HCT116 (cell line): Measurements from ENCODE around the gene TNPO2. TPM values are rescaled to one million over a fixed set of nuclear protein-coding genes. Genes with fewer than 3 reads are reported as not detected.

Source experiments
- ATAC-seq: fragments of 200-7000 bp; cut with Tn5 transposase; 2 replicates; pipeline ENCODE4 v1.9.1; 2020; ENCODE audit warnings: mild to moderate bottlenecking, moderate library complexity
- BruUV-seq: library from RNA; stranded (reverse); fragments of 400-500 nt; replicated peaks from 2 replicates; lab custom pipeline; 2021; lab: Mats Ljungman, UMichigan
- CTCF ChIA-PET: fragments of 300-600 bp; sonication (Branson Sonifier 250); formaldehyde crosslinking; loops from one replicate; lab custom pipeline; 2021; ENCODE audit warnings: antibody characterized with exemption; lab: Charles Lee
- POLR2A ChIA-PET: fragments of 300-600, 350-600 bp; sonication (Branson Sonifier 250); formaldehyde crosslinking; loops from one replicate; lab custom pipeline; 2021; ENCODE audit warnings: antibody characterized with exemption; lab: Charles Lee
- RAD21 ChIA-PET, 2 experiments: fragments of 300-600 bp; sonication (Branson Sonifier 250); formaldehyde crosslinking; loops; one replicate each; lab custom pipeline; 2023; ENCODE audit warnings: low total read pairs in 2 of 2; ENCODE audit not compliant: uncharacterized antibody in 2 of 2, unreplicated experiment in 2 of 2, low non-redundant PET in 1 of 2; lab: Charles Lee
- DNase-seq: peaks from one replicate; pipeline ENCODE4 v3.0.0-alpha.2; 2010; ENCODE audit warnings: low read depth, low spot score
- H2AFZ ChIP-seq: fragments of 200-600 bp; shearing (Covaris generic), sonication (generic); 2 replicates; pipeline ENCODE4 v1.6.1; 2017; ENCODE audit warnings: low read depth, mixed run types, mixed read lengths, antibody characterized with exemption, low read length; ENCODE audit not compliant: poor library complexity, severe bottlenecking
- H3K27ac ChIP-seq: 2 replicates; pipeline ENCODE4 v1.5.1; 2012; ENCODE audit warnings: low read depth, low read length
- H3K27me3 ChIP-seq: fragments of 200-600 bp; sonication (generic); 2 replicates; pipeline ENCODE4 v1.6.1; 2016; ENCODE audit warnings: mixed run types, low read length, mixed read lengths; ENCODE audit not compliant: insufficient read depth
- H3K36me3 ChIP-seq, 2 experiments: fragments of 200-500 bp in 1 of 2; fragments of 200-600 bp in 1 of 2; sonication (Bioruptor generic) in 1 of 2; sonication (generic) in 1 of 2; 2 replicates each; pipeline versions ENCODE4 v1.5.1 to v1.6.1; 2014 to 2016; ENCODE audit warnings: low read length in 2 of 2, inconsistent platforms in 1 of 2, mixed read lengths in 1 of 2, mixed run types in 1 of 2; ENCODE audit not compliant: insufficient read depth in 2 of 2, control insufficient read depth in 1 of 2
- H3K4me1 ChIP-seq, 2 experiments: fragments of 200-600 bp in 1 of 2; sonication (generic) in 1 of 2; 2 replicates each; pipeline versions ENCODE4 v1.5.1 to v1.6.1; 2012 to 2017; ENCODE audit warnings: low read length in 2 of 2, inconsistent platforms in 1 of 2, mild to moderate bottlenecking in 1 of 2, mixed read lengths in 1 of 2, mixed run types in 1 of 2, moderate library complexity in 1 of 2; ENCODE audit not compliant: insufficient read depth in 2 of 2, control insufficient read depth in 1 of 2
- H3K4me2 ChIP-seq: fragments of 200-600 bp; sonication (generic); 2 replicates; pipeline ENCODE4 v1.6.1; 2017; ENCODE audit warnings: mixed run types, low read length, mixed read lengths
- H3K4me3 ChIP-seq, 2 experiments: fragments of 200-600 bp in 1 of 2; sonication (generic) in 1 of 2; replicated peaks in 1 of 2; 2 replicates each; pipeline ENCODE4 v1.5.1; 2011 to 2016; ENCODE audit warnings: low read length in 2 of 2, control low read depth in 1 of 2, low read depth in 1 of 2, mild to moderate bottlenecking in 1 of 2, mixed read lengths in 1 of 2, mixed run types in 1 of 2
- H3K79me2 ChIP-seq: fragments of 200-600 bp; sonication (generic); 2 replicates; pipeline ENCODE4 v1.6.1; 2017; ENCODE audit warnings: mild to moderate bottlenecking, mixed run types, low read length, moderate library complexity, mixed read lengths; ENCODE audit not compliant: insufficient read depth
- H3K9ac ChIP-seq: fragments of 200-600 bp; sonication (generic); 2 replicates; pipeline ENCODE4 v1.6.1; 2016; ENCODE audit warnings: low read length, mixed read lengths
- H3K9me2 ChIP-seq: fragments of 200-600 bp; sonication (generic), shearing (Covaris generic); 2 replicates; pipeline ENCODE4 v1.6.1; 2017; ENCODE audit warnings: mixed run types, mild to moderate bottlenecking, moderate library complexity; ENCODE audit not compliant: insufficient read depth
- H3K9me3 ChIP-seq, 2 experiments: fragments of 200-500 bp in 1 of 2; fragments of 200-600 bp in 1 of 2; sonication (Bioruptor generic) in 1 of 2; sonication (generic) in 1 of 2; 2 replicates each; pipeline ENCODE4 v1.6.1; 2014 to 2017; ENCODE audit warnings: low read length in 2 of 2, mixed read lengths in 2 of 2, inconsistent platforms in 1 of 2, low read depth in 1 of 2, mild to moderate bottlenecking in 1 of 2, mixed run types in 1 of 2, moderate library complexity in 1 of 2; ENCODE audit not compliant: control insufficient read depth in 1 of 2, insufficient read depth in 1 of 2
- H4K20me1 ChIP-seq: fragments of 200-600 bp; sonication (generic), shearing (Covaris generic); 2 replicates; pipeline ENCODE4 v1.6.1; 2017; ENCODE audit warnings: mixed run types, mild to moderate bottlenecking, moderate library complexity; ENCODE audit not compliant: insufficient read depth
- ATF3 ChIP-seq: IDR thresholded peaks from 2 replicates; pipeline ENCODE4 v1.6.1; 2012
- EGR1 ChIP-seq: IDR thresholded peaks from 2 replicates; pipeline ENCODE4 v1.6.1; 2012; ENCODE audit warnings: low read depth
- ELF1 ChIP-seq: IDR thresholded peaks from 2 replicates; pipeline ENCODE4 v1.6.1; 2012; ENCODE audit warnings: low read depth, borderline replicate concordance
- EZH2phosphoT487 ChIP-seq: fragments of 200-600 bp; IDR thresholded peaks from 2 replicates; pipeline ENCODE4 v1.6.1; 2018; ENCODE audit warnings: antibody characterized with exemption, borderline replicate concordance
- FOSL1 ChIP-seq: IDR thresholded peaks from 2 replicates; pipeline ENCODE4 v1.6.1; 2012; ENCODE audit warnings: low read depth
- JUND ChIP-seq: IDR thresholded peaks from 2 replicates; pipeline ENCODE4 v1.6.1; 2012
- POLR2A ChIP-seq: IDR thresholded peaks from 2 replicates; pipeline ENCODE4 v1.7.0; 2011; ENCODE audit warnings: borderline replicate concordance; ENCODE audit not compliant: insufficient read depth, insufficient read length; ENCODE audit errors: extremely low read depth
- RAD21 ChIP-seq: IDR thresholded peaks from 2 replicates; pipeline ENCODE4 v1.6.1; 2012; ENCODE audit warnings: low read depth, mild to moderate bottlenecking
- SP1 ChIP-seq: IDR thresholded peaks from 2 replicates; pipeline ENCODE4 v1.6.1; 2012; ENCODE audit warnings: low read depth
- SRF ChIP-seq: IDR thresholded peaks from 2 replicates; pipeline ENCODE4 v1.6.1; 2012; ENCODE audit warnings: low read depth
- YY1 ChIP-seq: IDR thresholded peaks from 2 replicates; pipeline ENCODE4 v1.6.1; 2011; ENCODE audit warnings: low read length, low read depth, moderate library complexity, mild to moderate bottlenecking; ENCODE audit not compliant: insufficient replicate concordance; ENCODE audit errors: extremely low read depth
- ZFX ChIP-seq: fragments of 450-650 bp; IDR thresholded peaks from 2 replicates; pipeline ENCODE4 v1.6.1; 2017
- ZNF274 ChIP-seq: fragments of 200-500 bp; sonication (Bioruptor generic); IDR thresholded peaks from 2 replicates; pipeline ENCODE4 v1.6.1; 2014; ENCODE audit warnings: mild to moderate bottlenecking, low read depth, low read length, inconsistent platforms
- intact Hi-C: fragments of 100-400 bp; cut with micrococcal nuclease; formaldehyde crosslinking; loops from 2 replicates; pipeline ENCODE4 v1.10.0; 2022
- total RNA-seq: library from RNA; stranded (reverse); gene quantifications from one replicate; pipeline ENCODE4 v1.2.1, GENCODE V29; 2021; ENCODE audit not compliant: unreplicated experiment
- TF ChIP-seq, protein P1 (sequence below), 3 experiments: fragments of 200-600 bp in 1 of 3; sonication (generic) in 1 of 3; IDR thresholded peaks in 2 of 3; conservative IDR thresholded peaks in 1 of 3; 2 replicates each; pipeline ENCODE4 v1.5.1; 2012 to 2017; ENCODE audit warnings: low read depth in 2 of 3, low read length in 2 of 3, antibody characterized with exemption in 1 of 3, borderline replicate concordance in 1 of 3, control low read depth in 1 of 3, mild to moderate bottlenecking in 1 of 3, mixed read lengths in 1 of 3, mixed run types in 1 of 3, moderate library complexity in 1 of 3; ENCODE audit not compliant: insufficient read depth in 1 of 3

Gene TNPO2
- total RNA-seq, 1 experiment from 2014 or later: 81.8 TPM

- peak overlapping the region; percentile 78 for H3K4me2 ChIP-seq
- H3K79me2 ChIP-seq: peaks cover 75% of the 10 kb centered on the region
- H3K27ac ChIP-seq: peak overlapping the region; percentile 88
- H3K4me3 ChIP-seq: peak overlapping the region; percentile 82 to 93
- H3K4me1 ChIP-seq: peaks cover 0 to 36% of the 10 kb centered on the region in 2 experiments; a peak in 3 of 4 replicates
- BruUV-seq: no TSS peak
- intact Hi-C loops: no loop called here
- no peaks in the 10 kb centered on the region for H3K9me2 ChIP-seq
- DNase-seq (no peak), ATAC-seq (no peak)
- POLR2A ChIA-PET: interaction anchor here (2.5 to 3.9 kb wide), 3 partner anchors 13 to 71 kb away, joined by 15 to 32 read pairs (median 23); partner anchors contain the start of genes GET3 and JUNB
- no peaks in the 10 kb centered on the region for H3K27me3 ChIP-seq
- CTCF ChIA-PET: interaction anchor here (0.6 to 1.3 kb wide), 5 partner anchors 12 to 324 kb away, joined by 3 read pairs; no protein-coding TSS in a partner anchor
- H3K9ac ChIP-seq: peak overlapping the region; percentile 93
- no peaks in the 10 kb centered on the region for H4K20me1 ChIP-seq
- TF ChIP-seq ELF1 (no peak), EZH2phosphoT487 (no peak), RAD21 (no peak), SP1 (no peak), POLR2A (no peak)
- H2AFZ ChIP-seq: no peak overlapping the region
- H3K36me3 ChIP-seq: peaks cover 5 to 27% of the 10 kb centered on the region in 2 experiments; a peak in 2 of 4 replicates
- H3K9me3 ChIP-seq: no peaks in the 10 kb centered on the region
- RAD21 ChIA-PET: no interaction called here
Observed at GRCh38 chr19:12720851-12721655, 2.7 kb downstream of the TNPO2 start.

DNA sequence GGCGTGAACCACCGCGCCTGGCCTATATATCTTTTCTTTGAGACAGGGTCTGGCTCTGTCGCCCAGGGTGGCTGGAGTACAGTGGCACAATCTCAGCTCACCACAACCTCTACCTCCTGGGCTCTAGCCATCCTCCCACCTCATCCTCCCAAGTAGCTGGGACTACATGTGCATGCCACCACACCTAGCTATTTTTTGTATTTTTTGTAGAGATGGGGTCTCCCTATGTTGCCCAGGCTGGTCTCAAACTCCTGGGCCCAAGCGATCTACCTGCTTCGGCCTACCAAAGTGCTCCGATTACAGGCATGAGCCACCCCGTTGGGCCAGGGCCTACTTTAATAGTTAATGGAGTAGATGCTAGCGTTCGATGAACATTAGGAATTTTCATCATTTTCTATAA is 3.4 kb downstream of the TNPO2 start:
- H3K36me3 ChIP-seq: peaks cover 12 to 27% of the 10 kb centered on the region in 2 experiments
- no peak overlapping the region for H2AFZ ChIP-seq
- H3K4me3 ChIP-seq: no peak overlapping the region
- H3K4me1 ChIP-seq: peaks cover 0 to 36% of the 10 kb centered on the region in 2 experiments; a peak in 3 of 4 replicates
- DNase-seq: no peak
- no peak for TF ChIP-seq FOSL1
- TF ChIP-seq YY1: no peak
- TF ChIP-seq ZFX: no peak
- TF ChIP-seq ATF3: no peak
- TF ChIP-seq ZNF274: no peak
- TF ChIP-seq JUND: no peak
- no peak for TF ChIP-seq EGR1
- no peak for TF ChIP-seq ELF1
- TF ChIP-seq, protein P1, sequence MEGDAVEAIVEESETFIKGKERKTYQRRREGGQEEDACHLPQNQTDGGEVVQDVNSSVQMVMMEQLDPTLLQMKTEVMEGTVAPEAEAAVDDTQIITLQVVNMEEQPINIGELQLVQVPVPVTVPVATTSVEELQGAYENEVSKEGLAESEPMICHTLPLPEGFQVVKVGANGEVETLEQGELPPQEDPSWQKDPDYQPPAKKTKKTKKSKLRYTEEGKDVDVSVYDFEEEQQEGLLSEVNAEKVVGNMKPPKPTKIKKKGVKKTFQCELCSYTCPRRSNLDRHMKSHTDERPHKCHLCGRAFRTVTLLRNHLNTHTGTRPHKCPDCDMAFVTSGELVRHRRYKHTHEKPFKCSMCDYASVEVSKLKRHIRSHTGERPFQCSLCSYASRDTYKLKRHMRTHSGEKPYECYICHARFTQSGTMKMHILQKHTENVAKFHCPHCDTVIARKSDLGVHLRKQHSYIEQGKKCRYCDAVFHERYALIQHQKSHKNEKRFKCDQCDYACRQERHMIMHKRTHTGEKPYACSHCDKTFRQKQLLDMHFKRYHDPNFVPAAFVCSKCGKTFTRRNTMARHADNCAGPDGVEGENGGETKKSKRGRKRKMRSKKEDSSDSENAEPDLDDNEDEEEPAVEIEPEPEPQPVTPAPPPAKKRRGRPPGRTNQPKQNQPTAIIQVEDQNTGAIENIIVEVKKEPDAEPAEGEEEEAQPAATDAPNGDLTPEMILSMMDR (IDR thresholded peaks at IDR 0.05 in 2 of 3, conservative IDR thresholded peaks at IDR 0.05 in 1 of 3; ENCODE audit: borderline replicate concordance in 1 of 3, insufficient read depth in 1 of 3, low read depth in 2 of 3, low read length in 2 of 3): no peak
- no peak for TF ChIP-seq EZH2phosphoT487
- no peak for TF ChIP-seq SRF
- H3K27ac ChIP-seq: no peak overlapping the region; the same call in 1 of the 2 replicates
- CTCF ChIA-PET: interaction anchor here (1.3 kb wide), 1 partner anchor 46 kb away, joined by 3 read pairs; no protein-coding TSS in a partner anchor
- ATAC-seq: no peak
- no peak overlapping the region for H3K9ac ChIP-seq
- intact Hi-C loops: no loop called here
- POLR2A ChIA-PET: no interaction called here
- BruUV-seq: no TSS peak
- H4K20me1 ChIP-seq: no peaks in the 10 kb centered on the region
- peaks cover 83% of the 10 kb centered on the region for H3K79me2 ChIP-seq
- no peaks in the 10 kb centered on the region for H3K9me2 ChIP-seq
- RAD21 ChIA-PET: no interaction called here
- no peaks in the 10 kb centered on the region for H3K27me3 ChIP-seq
- no peak overlapping the region for H3K4me2 ChIP-seq
- no peaks in the 10 kb centered on the region for H3K9me3 ChIP-seq
